ENCODE results near the gene RNF14.
"Not testable (repeated sequence)": the region's sequence is repeated elsewhere in the genome, so short reads cannot be mapped to it uniquely, and the experiment has no call there.

RNF14 gene

DNA sequence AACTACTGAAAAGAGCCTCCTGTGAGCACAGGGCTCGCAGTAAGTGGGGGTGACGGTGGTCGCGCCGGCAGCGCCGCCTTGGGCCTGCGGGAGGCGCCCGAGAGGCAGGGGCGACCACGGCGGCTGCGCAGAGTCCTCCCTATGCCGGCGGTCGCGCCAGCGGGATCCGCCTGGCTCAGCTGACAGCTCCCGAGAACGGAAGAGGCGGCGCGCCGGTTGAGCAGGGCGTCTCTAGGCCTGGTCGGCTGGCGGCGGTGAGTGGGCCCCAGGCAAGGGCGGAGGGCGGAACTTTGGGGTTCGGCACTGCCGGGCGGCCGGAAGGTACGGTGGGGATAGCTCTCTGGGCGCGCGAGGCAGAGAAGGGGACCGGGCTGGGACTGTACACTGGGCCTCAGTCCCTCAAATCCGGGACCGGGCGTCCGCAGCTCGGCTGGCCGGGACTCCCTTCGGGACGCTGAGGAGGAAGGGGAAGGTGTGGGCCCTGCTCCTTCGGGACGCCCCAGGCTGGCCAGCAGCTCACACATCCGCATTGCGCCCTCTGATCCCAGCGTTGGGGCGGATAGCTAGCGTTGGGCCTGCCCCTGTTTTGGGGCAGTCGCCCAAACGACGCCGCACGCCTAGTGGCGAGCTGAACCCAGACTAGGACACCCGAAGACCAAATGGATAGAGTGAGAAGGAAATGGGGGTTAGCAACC, at the start of gene RNF14:
RNF14 (plus strand) TSS at position 192 of the 695 bp plus-strand sequence. CDS start 4,484 bp downstream, outside the sequence.
- DNase-seq (ENCODE audit: low spot score), result peak; percentile 96

DNA sequence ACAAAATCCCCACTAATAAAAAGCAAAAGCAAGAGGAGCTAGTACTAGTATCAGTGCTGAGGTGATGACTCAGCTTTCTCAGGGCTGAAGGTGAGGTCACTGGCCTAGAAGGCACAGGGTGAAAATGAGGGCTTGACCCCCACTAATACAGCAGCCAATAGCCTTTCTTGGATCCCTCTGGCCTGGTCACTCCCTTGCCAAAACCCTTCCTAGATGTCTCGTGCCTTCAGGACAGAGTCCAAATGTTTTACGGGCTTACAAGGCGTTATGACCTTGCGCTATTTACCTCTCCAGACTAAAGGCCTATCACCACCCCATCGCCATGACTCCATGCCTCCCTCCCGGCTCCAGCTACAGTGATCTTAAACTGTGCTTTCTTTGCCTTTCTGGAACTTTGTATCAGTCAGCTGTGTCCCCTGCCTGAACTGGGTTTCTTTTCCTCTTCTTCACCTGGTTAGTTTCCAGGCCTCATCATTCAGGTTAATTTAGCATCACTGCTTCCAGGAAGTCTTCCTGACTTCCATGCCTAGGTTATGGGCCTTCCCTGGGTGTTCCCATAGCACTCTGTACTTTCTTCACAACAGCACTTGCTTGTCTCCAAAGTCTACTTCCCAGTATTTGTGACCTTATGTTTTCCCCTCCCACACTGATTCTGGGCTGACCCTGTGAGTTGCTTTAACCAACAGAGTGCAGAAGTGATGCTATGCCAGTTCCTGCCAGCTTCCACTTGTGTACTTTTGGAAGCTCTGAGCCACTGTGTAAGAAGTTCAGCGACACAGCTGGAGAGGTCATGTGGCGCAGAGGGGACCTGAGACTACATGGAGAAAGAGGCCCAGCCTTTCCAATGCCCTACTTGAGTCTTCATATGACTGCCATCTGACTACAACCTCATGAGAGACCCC, 49.4 kb upstream of the RNF14 start:
- DNase-seq (ENCODE audit: low spot score), result peak; percentile 12

GRCh38 chr5:141920771-141921170, 48.1 kb upstream of the RNF14 start:
- DNase-seq (ENCODE audit: low spot score), result no peak

GRCh38 chr5:141922827-141923447, 46.0 kb upstream of the RNF14 start:
- not testable (repeated sequence) for DNase-seq (ENCODE audit: low spot score)

DNA sequence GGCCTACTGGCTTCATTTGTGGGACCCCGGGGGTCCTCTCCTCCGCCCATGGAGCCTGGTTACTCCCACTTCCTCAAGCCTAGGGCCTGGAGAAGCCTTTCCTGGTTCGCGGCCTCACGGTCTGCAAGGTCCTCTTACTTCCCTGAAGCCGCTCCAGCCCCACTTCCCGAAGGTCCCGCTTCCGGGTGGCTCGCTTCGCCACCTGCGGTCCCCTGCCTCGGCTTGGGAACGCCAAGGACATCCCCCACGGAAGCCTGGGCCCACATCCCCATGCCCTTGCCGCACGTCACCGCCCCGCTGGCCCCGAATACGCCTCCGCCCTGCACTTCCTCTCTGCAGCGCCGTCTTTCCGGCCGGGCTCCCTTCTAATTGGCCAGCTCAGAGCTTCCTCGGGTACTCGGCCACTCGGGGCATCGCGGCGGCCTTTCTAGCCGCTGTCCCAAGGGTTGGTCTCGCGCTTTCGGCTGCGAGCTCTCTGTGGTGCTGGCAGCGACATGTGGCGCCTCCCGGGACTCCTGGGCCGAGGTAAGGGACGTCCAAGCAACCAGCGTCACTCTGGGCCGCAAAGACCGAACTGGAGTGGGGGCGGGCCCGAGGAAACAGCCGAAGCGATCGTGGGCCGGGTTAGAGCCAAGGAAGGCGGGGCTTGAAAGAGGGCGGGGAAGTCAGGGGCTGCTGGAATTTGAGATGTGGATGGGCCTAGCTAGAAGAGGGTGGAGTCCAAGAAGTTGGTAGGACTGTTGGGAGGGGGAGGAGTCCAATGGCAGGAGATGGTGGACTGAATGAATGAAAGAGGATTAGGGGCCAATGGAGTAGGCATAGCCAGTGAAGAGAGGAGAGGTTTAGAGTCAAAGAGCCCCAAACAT, 45.2 kb upstream of the RNF14 start, which contains the start of gene DELE1:
DELE1 (plus strand) TSS at position 424 of the 866 bp plus-strand sequence; CDS start at position 495, 71 bp downstream.
- DNase-seq (ENCODE audit: low spot score), result peak; percentile 95

- no peak for DNase-seq (ENCODE audit: low spot score)
These were observed 42.5 kb upstream of the RNF14 start for GRCh38 chr5:141926434-141926833.

GRCh38 chr5:141928051-141928450, 40.9 kb upstream of the RNF14 start:
- no peak for DNase-seq (ENCODE audit: low spot score)

DNA sequence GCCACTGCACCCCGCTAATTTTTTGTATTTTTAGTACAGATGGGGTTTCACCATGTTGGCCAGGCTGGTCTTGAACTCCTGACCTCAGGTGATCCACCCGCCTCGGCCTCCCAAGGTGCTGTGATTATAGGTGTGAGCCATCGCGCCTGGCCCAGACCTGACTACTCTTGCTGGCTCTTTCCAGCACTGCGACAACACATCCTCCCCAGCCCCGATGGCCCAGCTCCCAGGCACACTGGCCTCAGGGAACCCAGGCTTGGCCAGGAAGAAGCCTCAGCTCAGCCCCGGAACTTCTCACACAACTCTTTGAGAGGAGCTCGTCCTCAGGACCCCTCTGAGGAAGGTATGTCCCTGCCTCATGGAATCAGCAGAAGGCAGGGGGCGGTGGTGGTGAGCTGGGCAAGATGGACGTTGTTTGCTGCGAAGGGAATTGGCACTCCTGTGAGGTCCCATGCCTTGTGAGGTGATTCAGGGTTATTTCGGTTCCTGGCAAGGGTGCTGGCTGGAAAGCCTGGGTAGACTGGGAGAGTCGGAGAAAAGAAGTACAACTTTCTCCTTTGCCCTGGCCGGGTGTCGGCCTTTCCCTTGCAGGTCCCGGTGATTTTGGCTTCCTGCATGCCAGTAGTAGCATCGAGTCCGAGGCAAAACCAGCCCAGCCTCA, 39.4 kb upstream of the RNF14 start:
- no peak for DNase-seq (ENCODE audit: low spot score)

DNA sequence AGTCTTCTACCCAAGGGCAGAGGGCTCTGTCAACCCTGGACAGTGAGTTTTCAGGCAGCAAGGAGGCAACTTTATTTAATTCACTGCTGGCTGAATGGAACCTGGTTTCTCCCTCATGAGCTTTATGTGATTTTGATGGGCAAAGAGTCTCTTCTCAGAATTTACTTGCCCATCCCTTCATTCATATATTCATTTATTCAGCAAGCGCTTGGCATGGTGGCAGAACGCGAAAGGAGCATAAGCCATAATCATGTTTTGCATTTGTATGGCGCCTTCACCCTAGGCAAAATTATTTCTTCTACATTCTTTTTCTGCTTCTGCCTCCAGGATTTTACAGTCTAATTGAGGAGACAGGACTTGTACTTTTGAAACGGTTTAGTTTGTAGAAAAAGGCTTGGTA, 37.2 kb upstream of the RNF14 start:
- DNase-seq (ENCODE audit: low spot score), result no peak

GRCh38 chr5:141933151-141933550, 35.8 kb upstream of the RNF14 start:
- DNase-seq (ENCODE audit: low spot score), result no peak

- peak; percentile 11 for DNase-seq (ENCODE audit: low spot score)
These were observed 34.6 kb upstream of the RNF14 start for GRCh38 chr5:141934099-141934844.

- no peak for DNase-seq (ENCODE audit: low spot score)
These were observed 33.4 kb upstream of the RNF14 start for GRCh38 chr5:141935538-141935937.

GRCh38 chr5:141940695-141941271, 28.1 kb upstream of the RNF14 start:
- no peak for DNase-seq (ENCODE audit: low spot score)

GRCh38 chr5:141941307-141941706, 27.6 kb upstream of the RNF14 start:
- peak; percentile 34 for DNase-seq (ENCODE audit: low spot score)

DNA sequence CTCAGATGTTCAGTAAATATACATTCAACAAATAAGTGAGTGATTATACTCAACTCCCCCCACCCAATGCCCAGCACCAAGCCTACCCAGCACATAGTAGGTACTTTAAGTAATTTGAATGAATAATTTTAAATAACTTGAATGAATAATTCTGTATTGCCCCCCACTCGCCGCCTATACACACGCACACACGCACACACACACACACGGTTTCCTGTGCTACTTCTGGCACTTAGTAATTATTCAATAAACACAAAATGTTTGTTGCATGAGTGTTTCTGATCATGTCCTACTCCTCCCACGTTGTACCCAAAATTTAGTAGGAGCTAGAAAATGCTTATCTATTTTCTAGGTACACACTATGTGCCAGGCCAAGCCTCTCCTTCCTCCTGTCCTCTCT, 27.1 kb upstream of the RNF14 start:
- no peak for DNase-seq (ENCODE audit: low spot score)

- DNase-seq (ENCODE audit: low spot score), result no peak
These were observed 26.6 kb upstream of the RNF14 start for GRCh38 chr5:141942185-141942857.

GRCh38 chr5:141944076-141944475, 24.8 kb upstream of the RNF14 start:
- DNase-seq (ENCODE audit: low spot score), result no peak

DNA sequence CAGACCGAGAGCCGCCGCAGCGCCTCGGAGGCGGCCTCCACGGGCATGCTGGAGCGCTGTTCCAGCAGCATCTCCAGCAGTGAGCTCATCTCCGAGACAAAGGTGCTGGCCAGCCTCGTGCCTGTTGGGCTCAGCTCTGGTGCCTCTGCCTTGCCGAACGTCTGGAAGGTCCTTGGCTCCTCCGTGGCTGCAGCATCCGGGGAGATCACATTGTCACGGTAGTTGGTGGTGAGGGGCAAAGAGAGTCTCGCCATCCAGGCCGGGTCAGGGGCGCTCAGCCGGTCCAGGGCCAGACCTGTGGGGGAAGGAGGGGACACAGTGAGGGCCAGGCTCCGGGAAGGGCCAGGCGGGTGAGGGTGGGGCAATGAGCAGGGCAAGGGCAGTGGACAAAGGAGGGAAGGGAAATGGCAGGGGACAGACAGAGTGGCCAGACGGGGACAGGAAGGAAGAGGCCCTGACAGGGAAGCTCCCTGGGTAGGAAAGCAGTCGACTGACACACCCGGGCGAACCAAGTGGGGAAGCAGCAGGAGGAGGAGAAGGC, 23.3 kb upstream of the RNF14 start:
- no peak for DNase-seq (ENCODE audit: low spot score)

- no peak for DNase-seq (ENCODE audit: low spot score)
These were observed 21.6 kb upstream of the RNF14 start for GRCh38 chr5:141947316-141947715.
